MM.1S (cell line): ENCODE results near the gene ETV6.

ENCODE experiments used
- EZH2 ChIP-seq: fragments of 300-600 bp; sonication (generic); optimal IDR thresholded peaks from 2 replicates; pipeline ENCODE3; 2017; ENCODE audit warnings: low read depth, mild to moderate bottlenecking, antibody characterized with exemption, low read length, mixed read lengths
- EZH2phosphoT487 ChIP-seq: fragments of 300-600 bp; sonication (generic); IDR thresholded peaks from 2 replicates; pipeline ENCODE4 v1.6.1; 2018; ENCODE audit warnings: antibody characterized with exemption, low read length
- TF ChIP-seq, protein P1 (sequence below): fragments of 300-600 bp; sonication (generic); IDR thresholded peaks from 2 replicates; pipeline ENCODE4 v1.5.1; 2016; ENCODE audit warnings: antibody characterized with exemption, low read length, mixed read lengths

DNA sequence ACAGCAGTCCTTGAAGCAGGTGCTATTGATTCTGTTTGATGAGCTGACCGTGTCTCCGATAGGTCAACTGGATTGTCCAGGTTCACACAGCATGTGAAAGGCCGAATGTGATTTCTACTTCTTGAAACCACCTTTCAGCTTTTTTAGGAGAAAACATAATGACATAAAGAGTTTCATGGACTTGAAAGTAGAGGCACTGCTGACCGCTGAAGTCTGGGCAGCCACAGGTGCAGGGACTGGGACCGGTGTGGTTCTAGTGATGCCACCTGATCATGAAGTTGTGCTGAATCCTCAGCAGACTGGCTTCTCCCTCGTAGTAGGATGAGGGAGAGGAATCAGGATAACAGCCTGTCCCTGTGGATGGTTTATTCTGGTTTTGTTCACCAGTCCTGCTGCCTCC is 108.1 kb downstream of the ETV6 start:
- TF ChIP-seq EZH2phosphoT487 (no peak), EZH2 (no peak)
- TF ChIP-seq, protein P1, sequence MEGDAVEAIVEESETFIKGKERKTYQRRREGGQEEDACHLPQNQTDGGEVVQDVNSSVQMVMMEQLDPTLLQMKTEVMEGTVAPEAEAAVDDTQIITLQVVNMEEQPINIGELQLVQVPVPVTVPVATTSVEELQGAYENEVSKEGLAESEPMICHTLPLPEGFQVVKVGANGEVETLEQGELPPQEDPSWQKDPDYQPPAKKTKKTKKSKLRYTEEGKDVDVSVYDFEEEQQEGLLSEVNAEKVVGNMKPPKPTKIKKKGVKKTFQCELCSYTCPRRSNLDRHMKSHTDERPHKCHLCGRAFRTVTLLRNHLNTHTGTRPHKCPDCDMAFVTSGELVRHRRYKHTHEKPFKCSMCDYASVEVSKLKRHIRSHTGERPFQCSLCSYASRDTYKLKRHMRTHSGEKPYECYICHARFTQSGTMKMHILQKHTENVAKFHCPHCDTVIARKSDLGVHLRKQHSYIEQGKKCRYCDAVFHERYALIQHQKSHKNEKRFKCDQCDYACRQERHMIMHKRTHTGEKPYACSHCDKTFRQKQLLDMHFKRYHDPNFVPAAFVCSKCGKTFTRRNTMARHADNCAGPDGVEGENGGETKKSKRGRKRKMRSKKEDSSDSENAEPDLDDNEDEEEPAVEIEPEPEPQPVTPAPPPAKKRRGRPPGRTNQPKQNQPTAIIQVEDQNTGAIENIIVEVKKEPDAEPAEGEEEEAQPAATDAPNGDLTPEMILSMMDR: no peak
